ENCODE results near the gene CAV1.

Gene CAV1

DNA sequence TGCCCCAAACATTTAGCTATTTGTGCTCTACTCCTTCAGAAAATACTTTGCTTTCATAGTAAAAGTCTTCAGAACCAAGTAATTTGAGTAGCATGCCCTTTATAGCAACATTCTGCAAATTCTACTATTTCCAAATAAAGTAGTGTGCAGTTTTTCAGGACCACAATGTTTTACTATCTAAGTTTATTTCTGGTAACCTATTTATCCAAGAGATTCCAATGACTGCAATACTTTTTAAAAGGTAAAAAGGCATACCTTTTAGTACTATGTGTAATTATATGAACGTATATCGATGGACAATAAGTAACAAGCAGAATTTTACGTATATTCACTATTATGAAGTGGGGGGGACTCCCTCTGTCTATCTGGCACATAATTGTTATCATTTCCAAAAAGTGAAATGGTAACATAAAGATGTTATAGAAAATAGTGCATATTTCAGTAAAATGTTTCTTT is 32.2 kb upstream of the CAV1 start:
- Histone ChIP-seq H3K4me1 (ENCODE audit: control insufficient read depth in 2 of 2, insufficient read depth in 1 of 2, low read depth in 1 of 2, low read length in 2 of 2) (no peaks in the 10 kb centered on the region), H2BK12ac (ENCODE audit: low read length) (no peak overlapping the region), H3K9me3 (replicated peaks in 1 of 2; ENCODE audit: control insufficient read depth in 2 of 2, insufficient read depth in 1 of 2, low read depth in 1 of 2, low read length in 2 of 2) (no peaks in the 10 kb centered on the region), H3K27me3 (ENCODE audit: control insufficient read depth in 3 of 3, insufficient read depth in 3 of 3, low read depth in 1 of 3, low read length in 3 of 3) (no peaks in the 10 kb centered on the region), H3K4ac (ENCODE audit: low read length) (no peak overlapping the region), H4K91ac (ENCODE audit: low read depth, low read length, poor library complexity) (no peak overlapping the region), H3K23ac (ENCODE audit: low read depth, low read length, poor library complexity) (no peak overlapping the region), H2BK120ac (ENCODE audit: low read depth, low read length) (no peak overlapping the region), H3K4me2 (ENCODE audit: insufficient read depth, low read length, poor library complexity, severe bottlenecking) (no peak overlapping the region), H3K4me3 (ENCODE audit: low read length in 2 of 2) (no peak overlapping the region), H3K79me1 (ENCODE audit: low read depth, low read length) (no peaks in the 10 kb centered on the region), H2AFZ (ENCODE audit: low read length) (no peak overlapping the region), H3K27ac (replicated peaks; ENCODE audit: low read length) (no peak overlapping the region), H3K9ac (ENCODE audit: low read depth, low read length, poor library complexity) (no peak overlapping the region), H3K18ac (ENCODE audit: low read length) (no peak overlapping the region), H3K36me3 (replicated peaks in 1 of 2; ENCODE audit: control insufficient read depth in 2 of 2, insufficient read depth in 2 of 2, low read length in 2 of 2) (no peaks in the 10 kb centered on the region), H2BK5ac (ENCODE audit: low read length) (no peak overlapping the region), H3K14ac (ENCODE audit: low read length) (no peak overlapping the region), H4K8ac (ENCODE audit: low read depth, low read length) (no peak overlapping the region), H2AK5ac (ENCODE audit: low read depth, low read length) (no peak overlapping the region), H2BK15ac (ENCODE audit: low read length) (no peak overlapping the region)
- WGBS, 2 donors (ENCODE audit: extremely low coverage in 2 of 2, insufficient read length in 2 of 2, insufficient replicate concordance in 1 of 2) = no CpG with 5 or more reads among the region's 3 CpGs
- DNase-seq (ENCODE audit: low spot score) = no peak

DNA sequence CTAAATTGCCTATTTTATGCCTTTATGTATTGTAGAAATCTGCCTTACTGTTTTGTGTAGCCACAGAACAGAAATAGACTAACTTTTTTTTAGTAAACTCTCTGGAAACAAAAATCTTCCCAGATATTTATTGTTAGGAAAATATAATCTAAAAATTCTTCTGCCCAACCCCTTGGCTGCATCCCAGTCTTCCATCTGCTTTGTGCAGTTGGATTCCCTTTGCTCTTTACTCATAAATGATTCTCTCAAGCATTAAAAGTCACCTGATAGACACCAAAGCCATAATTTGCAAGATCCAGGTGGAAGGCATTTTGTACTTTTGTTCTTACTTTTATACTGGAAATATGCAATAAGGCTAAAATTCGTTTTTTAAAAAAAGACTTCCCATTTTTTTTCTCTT is 31.4 kb upstream of the CAV1 start:
- no CpG with 5 or more reads among the region's 1 CpG for WGBS, 2 donors (ENCODE audit: extremely low coverage in 2 of 2, insufficient read length in 2 of 2, insufficient replicate concordance in 1 of 2)
- H3K4ac ChIP-seq (ENCODE audit: low read length) = no peak overlapping the region
- H2BK120ac ChIP-seq (ENCODE audit: low read depth, low read length) = no peak overlapping the region
- H3K79me1 ChIP-seq (ENCODE audit: low read depth, low read length) = peaks cover 2% of the 10 kb centered on the region
- no peaks in the 10 kb centered on the region for H3K4me1 ChIP-seq (ENCODE audit: control insufficient read depth in 2 of 2, insufficient read depth in 1 of 2, low read depth in 1 of 2, low read length in 2 of 2)
- no peaks in the 10 kb centered on the region for H3K36me3 ChIP-seq (replicated peaks in 1 of 2; ENCODE audit: control insufficient read depth in 2 of 2, insufficient read depth in 2 of 2, low read length in 2 of 2)
- H2AFZ ChIP-seq (ENCODE audit: low read length) = no peak overlapping the region
- no peak overlapping the region for H2BK15ac ChIP-seq (ENCODE audit: low read length)
- no peaks in the 10 kb centered on the region for H3K9me3 ChIP-seq (replicated peaks in 1 of 2; ENCODE audit: control insufficient read depth in 2 of 2, insufficient read depth in 1 of 2, low read depth in 1 of 2, low read length in 2 of 2)
- H3K4me3 ChIP-seq (ENCODE audit: low read length in 2 of 2) = no peak overlapping the region
- H3K4me2 ChIP-seq (ENCODE audit: insufficient read depth, low read length, poor library complexity, severe bottlenecking) = no peak overlapping the region
- no peak overlapping the region for H3K9ac ChIP-seq (ENCODE audit: low read depth, low read length, poor library complexity)
- no peak overlapping the region for H4K91ac ChIP-seq (ENCODE audit: low read depth, low read length, poor library complexity)
- no peak overlapping the region for H3K23ac ChIP-seq (ENCODE audit: low read depth, low read length, poor library complexity)
- H2BK12ac ChIP-seq (ENCODE audit: low read length) = no peak overlapping the region
- no peak overlapping the region for H3K27ac ChIP-seq (replicated peaks; ENCODE audit: low read length)
- H4K8ac ChIP-seq (ENCODE audit: low read depth, low read length) = no peak overlapping the region
- no peak overlapping the region for H2AK5ac ChIP-seq (ENCODE audit: low read depth, low read length)
- DNase-seq (ENCODE audit: low spot score) = no peak
- H3K14ac ChIP-seq (ENCODE audit: low read length) = no peak overlapping the region
- H2BK5ac ChIP-seq (ENCODE audit: low read length) = no peak overlapping the region
- no peaks in the 10 kb centered on the region for H3K27me3 ChIP-seq (ENCODE audit: control insufficient read depth in 3 of 3, insufficient read depth in 3 of 3, low read depth in 1 of 3, low read length in 3 of 3)
- H3K18ac ChIP-seq (ENCODE audit: low read length) = no peak overlapping the region

DNA sequence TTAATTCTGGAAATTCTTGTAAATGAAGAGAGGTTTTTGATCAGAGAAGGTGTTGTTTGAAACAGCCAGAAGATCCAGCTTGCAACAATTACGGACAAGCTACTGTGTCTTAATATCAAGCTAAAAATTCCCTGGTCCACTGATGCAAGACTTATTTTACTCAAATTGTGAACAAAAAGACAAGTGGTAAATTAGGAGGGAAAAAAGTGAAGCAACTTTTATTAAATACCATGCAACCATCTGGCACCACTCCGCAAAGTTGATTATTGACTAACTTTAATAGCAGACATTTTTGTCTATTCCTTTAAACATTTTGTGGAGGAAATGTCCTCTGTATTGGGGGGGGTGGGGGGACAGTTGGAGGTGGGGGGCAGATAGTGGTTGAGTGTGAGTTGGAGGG is 30.4 kb upstream of the CAV1 start:
- Histone ChIP-seq H3K18ac (ENCODE audit: low read length) (no peak overlapping the region), H3K36me3 (replicated peaks in 1 of 2; ENCODE audit: control insufficient read depth in 2 of 2, insufficient read depth in 2 of 2, low read length in 2 of 2) (no peaks in the 10 kb centered on the region), H3K23ac (ENCODE audit: low read depth, low read length, poor library complexity) (no peak overlapping the region), H2BK12ac (ENCODE audit: low read length) (no peak overlapping the region), H3K4ac (ENCODE audit: low read length) (no peak overlapping the region), H2AFZ (ENCODE audit: low read length) (no peak overlapping the region), H3K4me1 (ENCODE audit: control insufficient read depth in 2 of 2, insufficient read depth in 1 of 2, low read depth in 1 of 2, low read length in 2 of 2) (peaks cover 0 to 2% of the 10 kb centered on the region in 2 donors), H3K4me2 (ENCODE audit: insufficient read depth, low read length, poor library complexity, severe bottlenecking) (no peak overlapping the region), H3K9ac (ENCODE audit: low read depth, low read length, poor library complexity) (no peak overlapping the region), H3K27ac (replicated peaks; ENCODE audit: low read length) (no peak overlapping the region), H2BK120ac (ENCODE audit: low read depth, low read length) (no peak overlapping the region), H2BK5ac (ENCODE audit: low read length) (no peak overlapping the region), H4K8ac (ENCODE audit: low read depth, low read length) (no peak overlapping the region), H2BK15ac (ENCODE audit: low read length) (no peak overlapping the region), H3K27me3 (ENCODE audit: control insufficient read depth in 3 of 3, insufficient read depth in 3 of 3, low read depth in 1 of 3, low read length in 3 of 3) (peaks cover 0 to 5% (median 4%) of the 10 kb centered on the region in 3 experiments), H3K79me1 (ENCODE audit: low read depth, low read length) (peaks cover 2% of the 10 kb centered on the region), H3K9me3 (replicated peaks in 1 of 2; ENCODE audit: control insufficient read depth in 2 of 2, insufficient read depth in 1 of 2, low read depth in 1 of 2, low read length in 2 of 2) (no peaks in the 10 kb centered on the region), H3K4me3 (ENCODE audit: low read length in 2 of 2) (no peak overlapping the region), H3K14ac (ENCODE audit: low read length) (no peak overlapping the region), H4K91ac (ENCODE audit: low read depth, low read length, poor library complexity) (no peak overlapping the region), H2AK5ac (ENCODE audit: low read depth, low read length) (no peak overlapping the region)
- WGBS, 2 donors (ENCODE audit: extremely low coverage in 2 of 2, insufficient read length in 2 of 2, insufficient replicate concordance in 1 of 2) = no CpG with 5 or more reads among the region's 2 CpGs
- DNase-seq (ENCODE audit: low spot score) = no peak

DNA sequence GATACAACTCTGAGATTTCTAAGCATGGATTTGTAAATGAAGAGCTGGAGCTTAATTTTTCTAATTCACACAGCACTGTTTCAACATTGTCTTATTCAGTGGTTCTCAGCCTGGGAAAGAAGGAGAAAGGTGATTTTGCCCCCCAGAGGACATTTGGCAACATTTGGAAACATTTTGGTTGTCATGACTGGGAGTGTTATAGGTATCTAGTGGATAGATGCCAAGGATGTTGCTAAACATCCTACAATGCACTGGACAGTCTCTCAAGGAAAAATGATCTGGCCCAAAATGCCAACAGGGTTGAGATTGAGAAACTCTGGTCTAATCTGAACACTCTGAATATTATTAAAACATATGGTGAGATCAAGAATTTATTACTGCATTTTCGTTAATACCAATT is 29.1 kb upstream of the CAV1 start:
- Histone ChIP-seq H3K23ac (ENCODE audit: low read depth, low read length, poor library complexity) (no peak overlapping the region), H2BK5ac (ENCODE audit: low read length) (no peak overlapping the region), H3K4me2 (ENCODE audit: insufficient read depth, low read length, poor library complexity, severe bottlenecking) (no peak overlapping the region), H3K4me3 (ENCODE audit: low read length in 2 of 2) (no peak overlapping the region), H4K8ac (ENCODE audit: low read depth, low read length) (no peak overlapping the region), H2AK5ac (ENCODE audit: low read depth, low read length) (no peak overlapping the region), H2BK12ac (ENCODE audit: low read length) (no peak overlapping the region), H2BK120ac (ENCODE audit: low read depth, low read length) (no peak overlapping the region), H2BK15ac (ENCODE audit: low read length) (no peak overlapping the region), H3K27me3 (ENCODE audit: control insufficient read depth in 3 of 3, insufficient read depth in 3 of 3, low read depth in 1 of 3, low read length in 3 of 3) (peaks cover 0 to 16% (median 16%) of the 10 kb centered on the region in 3 experiments), H4K91ac (ENCODE audit: low read depth, low read length, poor library complexity) (no peak overlapping the region), H3K9ac (ENCODE audit: low read depth, low read length, poor library complexity) (no peak overlapping the region), H3K14ac (ENCODE audit: low read length) (no peak overlapping the region), H3K18ac (ENCODE audit: low read length) (no peak overlapping the region), H3K4me1 (ENCODE audit: control insufficient read depth in 2 of 2, insufficient read depth in 1 of 2, low read depth in 1 of 2, low read length in 2 of 2) (peaks cover 1 to 8% of the 10 kb centered on the region in 2 donors), H3K4ac (ENCODE audit: low read length) (no peak overlapping the region), H3K36me3 (replicated peaks in 1 of 2; ENCODE audit: control insufficient read depth in 2 of 2, insufficient read depth in 2 of 2, low read length in 2 of 2) (no peaks in the 10 kb centered on the region), H2AFZ (ENCODE audit: low read length) (no peak overlapping the region), H3K9me3 (replicated peaks in 1 of 2; ENCODE audit: control insufficient read depth in 2 of 2, insufficient read depth in 1 of 2, low read depth in 1 of 2, low read length in 2 of 2) (no peaks in the 10 kb centered on the region), H3K27ac (replicated peaks; ENCODE audit: low read length) (no peak overlapping the region), H3K79me1 (ENCODE audit: low read depth, low read length) (peaks cover 2% of the 10 kb centered on the region)
- DNase-seq (ENCODE audit: low spot score) = no peak
- WGBS, 2 donors (ENCODE audit: extremely low coverage in 2 of 2, insufficient read length in 2 of 2, insufficient replicate concordance in 1 of 2) = no CpG with 5 or more reads among the region's 1 CpG

Measured in neuronal stem cell (in vitro differentiated cells).